GM15510 (cell line): ENCODE data around the gene KCNK7.
A peak's percentile ranks its signal among the peaks of the same experiment; 100 is the strongest.

Source experiments
- POLR2A ChIP-seq: IDR thresholded peaks from 3 replicates; pipeline ENCODE4 v1.6.1; 2011; ENCODE audit warnings: borderline replicate concordance; ENCODE audit not compliant: insufficient read length; ENCODE audit errors: extremely low read depth

Gene KCNK7

DNA sequence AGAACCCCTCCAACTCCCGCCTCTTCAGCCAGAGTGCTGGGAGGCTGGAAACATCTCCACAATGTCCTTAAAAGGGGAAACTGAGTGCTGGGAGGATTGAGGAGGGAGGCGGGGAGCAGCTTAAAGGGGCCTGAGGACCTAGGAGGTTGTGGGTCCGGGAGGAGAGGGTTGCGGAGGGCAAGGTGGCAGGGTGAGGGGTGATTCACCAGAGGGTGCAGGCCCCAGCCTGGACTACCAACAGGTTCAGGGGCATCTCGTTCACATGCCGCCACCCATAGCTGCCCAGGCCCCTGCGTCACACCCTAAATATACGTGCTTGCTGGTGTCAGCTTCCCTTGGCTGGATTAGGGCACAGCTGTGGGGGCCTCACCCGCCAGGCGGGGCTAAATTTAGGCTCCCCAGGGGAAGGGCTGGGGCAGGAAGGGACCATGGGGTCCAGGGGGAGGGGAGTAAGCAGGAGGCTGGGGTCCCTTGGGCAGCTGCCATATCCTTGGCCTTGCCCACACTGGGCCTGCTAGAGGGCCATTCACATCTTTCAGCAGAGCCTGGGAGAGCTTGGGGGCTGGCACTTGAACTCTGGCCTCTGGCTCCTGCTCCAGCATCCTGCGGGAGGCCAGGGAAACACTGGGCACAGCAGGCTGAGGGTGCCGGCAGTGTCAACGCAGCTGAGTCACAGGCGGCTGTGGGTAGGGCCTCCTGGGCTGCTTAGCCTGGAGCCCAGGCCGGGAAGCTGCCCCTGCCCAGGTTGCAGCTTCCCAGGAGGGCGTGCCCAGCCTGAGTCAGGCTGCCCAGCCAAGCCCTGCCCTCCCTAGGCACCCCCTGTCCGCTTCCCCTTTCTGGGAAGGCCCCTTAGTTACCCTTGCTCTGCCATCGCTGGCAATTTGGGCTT is 18.5 kb downstream of the KCNK7 start:
- no peak for TF ChIP-seq POLR2A

DNA sequence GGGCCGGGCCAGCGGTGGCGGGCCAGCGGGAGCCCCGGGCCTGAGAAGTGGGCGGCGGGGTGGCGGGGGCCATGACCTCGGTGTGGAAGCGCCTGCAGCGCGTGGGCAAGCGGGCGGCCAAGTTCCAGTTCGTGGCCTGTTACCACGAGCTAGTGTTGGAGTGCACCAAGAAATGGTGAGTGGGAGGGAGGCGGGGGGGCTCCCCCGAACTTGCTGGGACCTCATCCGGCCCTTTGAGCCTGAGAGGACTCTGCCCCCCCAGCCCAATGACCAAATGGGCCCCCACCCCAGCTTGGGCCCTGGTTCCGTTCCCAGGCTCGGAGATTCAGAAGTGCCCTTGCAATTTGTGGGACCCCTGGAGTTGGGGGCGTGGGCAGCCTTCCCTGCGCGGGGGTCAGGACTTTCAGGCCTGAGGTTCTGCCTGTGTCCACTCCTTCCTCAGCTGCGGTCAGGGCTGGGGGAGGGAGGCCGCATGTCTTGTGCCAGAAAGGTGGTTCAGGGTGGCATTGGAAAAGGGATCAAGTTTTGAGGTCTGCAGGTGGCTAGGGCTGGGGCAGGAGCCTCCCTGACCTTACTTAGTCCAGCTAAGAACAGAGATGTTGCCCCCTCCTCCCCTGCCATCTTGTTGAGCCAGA is 19.3 kb downstream of the KCNK7 start:
- no peak for TF ChIP-seq POLR2A

DNA sequence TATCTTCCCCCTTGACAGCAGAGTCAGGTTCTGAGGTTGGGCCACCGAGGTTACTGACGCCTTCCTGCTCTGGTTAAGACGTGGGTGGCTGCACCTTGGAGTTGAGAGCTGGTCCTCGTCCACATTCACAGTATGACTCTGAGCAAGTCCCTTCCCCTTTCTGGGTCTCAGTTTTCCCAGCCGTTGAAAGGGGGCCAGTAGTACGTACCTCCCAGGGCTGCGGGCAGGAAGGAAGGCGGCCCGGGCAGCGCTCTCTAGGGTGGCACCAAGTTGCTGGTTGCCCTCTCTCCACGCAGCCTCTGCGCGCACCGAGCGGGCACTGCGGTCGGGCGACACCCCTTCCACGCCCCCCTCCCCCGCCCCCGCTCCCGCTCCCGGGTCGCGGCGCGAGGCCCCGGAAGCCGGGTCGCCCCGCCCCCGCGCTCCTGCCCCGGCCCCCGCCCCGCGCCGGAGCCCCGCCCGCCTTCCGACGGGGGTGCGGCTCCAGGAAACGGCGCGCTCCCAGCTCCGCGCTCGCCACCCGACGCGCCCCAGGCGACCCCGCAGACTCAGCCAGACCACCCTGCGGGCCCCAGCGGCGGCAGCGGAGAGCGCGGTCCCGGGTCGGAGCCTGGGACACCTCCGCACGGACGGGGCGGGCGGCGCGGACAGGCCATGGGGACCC is 19.9 kb downstream of the KCNK7 start, which contains the start of gene EHBP1L1:
Gene EHBP1L1, plus strand, starts transcription at position 486 of the 664 bp plus-strand sequence. CDS start 250 bp downstream, outside the sequence.
- TF ChIP-seq POLR2A: peak; percentile 59

DNA sequence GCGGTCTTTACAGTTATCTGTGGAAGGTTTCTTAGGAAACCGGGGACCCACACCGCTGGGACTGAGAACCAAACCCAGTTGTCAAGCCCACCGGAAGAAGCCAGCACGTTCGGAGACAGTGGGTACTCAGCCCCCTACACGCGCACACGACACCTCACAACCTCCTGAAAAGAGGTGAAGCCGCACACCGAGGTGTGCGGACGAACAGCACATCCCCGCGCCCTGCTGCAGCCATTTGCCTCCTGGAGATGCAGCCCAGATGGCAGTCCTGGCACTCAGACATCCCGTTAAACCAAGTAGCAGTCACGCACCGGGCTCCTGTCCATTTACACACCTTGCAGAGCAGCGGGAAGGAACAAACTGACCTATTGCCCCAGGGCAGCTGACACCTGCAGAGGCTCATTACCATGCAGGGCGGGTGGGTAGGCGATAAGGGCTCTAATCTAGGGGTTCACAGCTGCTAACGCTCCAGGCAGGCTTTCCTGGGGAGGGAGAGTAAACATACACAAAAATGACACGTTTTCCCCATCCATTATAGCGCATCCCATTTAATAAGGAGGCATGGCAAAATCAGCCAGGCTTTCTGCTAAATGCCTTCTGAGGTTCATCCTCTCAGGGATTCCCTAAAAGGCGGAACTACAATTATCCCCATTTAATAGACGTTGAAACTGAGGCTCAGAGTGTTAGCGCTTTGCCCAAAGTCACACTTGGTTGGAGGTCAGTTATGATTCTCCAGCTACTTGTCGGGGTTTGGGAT is 20.6 kb downstream of the KCNK7 start:
- TF ChIP-seq POLR2A: peak; percentile 10

DNA sequence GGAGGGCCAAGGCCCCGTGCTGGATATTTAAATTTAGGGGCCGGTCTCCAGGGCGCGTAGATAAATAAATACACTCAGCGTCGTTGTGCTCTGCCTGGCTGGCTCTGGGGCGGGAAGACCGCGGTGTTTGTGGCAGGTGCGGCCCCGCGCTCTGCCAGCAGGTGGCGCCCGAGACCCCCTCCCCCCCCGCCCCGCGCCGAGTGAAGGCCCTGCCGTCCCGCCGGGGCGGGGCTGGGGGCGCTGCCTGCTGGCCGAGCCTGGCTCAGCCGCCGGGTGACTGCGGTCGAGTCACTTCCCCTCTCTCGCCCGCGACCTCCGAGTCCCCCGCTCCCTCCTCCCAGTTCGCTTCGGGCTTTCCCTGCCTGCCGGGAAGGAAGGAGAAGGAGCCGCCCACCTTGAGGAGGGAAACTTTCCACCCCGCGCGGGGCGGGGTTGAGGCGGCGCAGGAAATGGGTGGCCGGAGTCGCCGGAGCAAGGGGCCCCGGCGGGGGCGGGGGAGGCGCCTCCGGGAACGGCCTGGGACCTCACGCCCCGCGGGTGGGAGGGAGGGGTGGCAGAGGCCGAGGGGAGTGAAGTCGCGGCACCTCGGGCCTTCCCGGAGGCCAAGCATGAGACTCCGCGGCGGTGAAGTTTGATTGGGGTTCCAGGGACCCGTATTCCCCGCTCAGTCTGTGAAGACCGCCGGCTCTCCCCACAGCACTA is 21.3 kb downstream of the KCNK7 start:
- no peak for TF ChIP-seq POLR2A

DNA sequence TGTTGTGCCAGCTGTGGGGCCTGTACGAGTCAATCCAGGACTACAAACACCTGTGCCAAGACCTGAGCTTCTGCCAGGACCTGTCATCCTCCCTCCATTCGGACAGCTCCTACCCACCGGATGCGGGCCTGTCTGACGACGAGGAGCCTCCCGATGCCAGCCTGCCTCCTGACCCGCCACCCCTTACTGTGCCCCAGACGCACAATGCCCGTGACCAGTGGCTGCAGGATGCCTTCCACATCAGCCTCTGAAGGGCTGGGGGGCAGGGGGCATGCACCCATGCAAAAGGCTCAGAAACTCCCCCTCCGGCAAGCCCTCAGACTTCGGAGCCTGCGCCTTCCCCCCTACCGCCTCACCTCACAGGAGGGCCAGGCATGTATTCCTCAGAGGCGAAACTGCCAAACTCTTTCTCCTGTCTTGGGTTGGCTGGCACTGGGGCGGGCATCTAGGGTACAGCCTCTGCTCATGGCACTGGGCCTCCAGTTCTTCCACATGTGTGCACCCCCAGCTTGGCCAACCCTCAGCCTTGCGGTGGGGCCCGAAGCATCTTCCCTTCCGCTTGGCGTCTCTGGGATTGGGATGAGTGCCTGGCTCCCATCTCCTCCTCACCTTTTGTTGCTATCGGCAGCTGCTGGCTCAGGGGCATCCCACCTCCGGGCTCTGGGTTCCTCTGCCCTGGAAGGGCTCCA is 22.1 kb downstream of the KCNK7 start:
- no peak for TF ChIP-seq POLR2A

DNA sequence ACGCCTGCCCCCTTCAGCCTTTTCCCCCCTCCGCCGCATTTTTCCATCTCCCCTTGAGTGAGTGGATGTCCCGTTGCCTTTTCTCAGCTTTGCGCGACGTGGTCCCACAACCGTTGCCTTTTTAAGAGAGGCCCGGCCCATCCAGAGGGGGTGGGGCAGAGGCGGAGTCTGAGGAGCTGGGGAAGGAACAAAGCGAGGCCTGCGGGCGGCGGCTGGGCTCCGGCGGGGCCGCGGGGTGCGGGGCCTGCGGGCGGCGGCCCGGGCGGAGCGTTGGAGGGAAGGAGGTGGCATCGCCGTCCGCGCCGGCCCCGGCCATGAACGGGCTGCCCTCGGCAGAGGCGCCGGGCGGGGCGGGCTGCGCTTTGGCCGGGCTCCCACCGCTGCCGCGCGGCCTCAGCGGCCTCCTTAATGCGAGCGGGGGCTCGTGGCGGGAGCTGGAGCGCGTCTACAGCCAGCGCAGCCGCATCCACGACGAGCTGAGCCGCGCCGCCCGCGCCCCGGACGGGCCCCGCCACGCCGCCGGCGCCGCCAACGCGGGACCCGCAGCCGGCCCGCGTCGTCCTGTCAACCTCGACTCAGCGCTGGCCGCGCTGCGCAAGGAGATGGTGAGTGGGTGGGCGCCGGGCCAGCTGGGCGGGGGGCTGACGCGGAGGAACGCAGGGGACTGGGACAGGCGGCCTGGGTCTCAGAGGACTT is 23.1 kb downstream of the KCNK7 start, which contains the start of gene FAM89B:
Gene FAM89B, plus strand, starts transcription at position 183 of the 696 bp plus-strand sequence. Its CDS starts 132 bp downstream, at position 315.
- peak; percentile 52 for TF ChIP-seq POLR2A

DNA sequence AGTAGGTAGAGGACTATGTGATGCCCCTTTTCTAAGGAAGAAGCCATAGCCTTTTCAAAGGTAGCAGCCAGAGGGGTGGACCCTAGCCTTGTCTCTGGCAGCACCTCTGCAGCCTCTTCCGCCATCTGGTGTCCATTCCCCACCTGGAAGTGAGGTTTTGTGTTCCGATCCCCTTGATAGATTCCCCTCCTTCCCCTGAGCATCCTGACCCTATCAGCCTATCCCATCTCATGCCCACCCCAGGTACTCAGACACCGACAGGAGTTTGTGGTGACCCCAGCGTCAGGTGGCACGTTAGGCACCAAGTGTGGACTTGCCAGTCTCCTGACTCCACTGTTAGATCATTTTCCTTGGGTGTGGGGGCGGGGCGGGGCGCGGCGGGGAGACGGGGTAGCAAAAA is 23.7 kb downstream of the KCNK7 start:
- no peak for TF ChIP-seq POLR2A

DNA sequence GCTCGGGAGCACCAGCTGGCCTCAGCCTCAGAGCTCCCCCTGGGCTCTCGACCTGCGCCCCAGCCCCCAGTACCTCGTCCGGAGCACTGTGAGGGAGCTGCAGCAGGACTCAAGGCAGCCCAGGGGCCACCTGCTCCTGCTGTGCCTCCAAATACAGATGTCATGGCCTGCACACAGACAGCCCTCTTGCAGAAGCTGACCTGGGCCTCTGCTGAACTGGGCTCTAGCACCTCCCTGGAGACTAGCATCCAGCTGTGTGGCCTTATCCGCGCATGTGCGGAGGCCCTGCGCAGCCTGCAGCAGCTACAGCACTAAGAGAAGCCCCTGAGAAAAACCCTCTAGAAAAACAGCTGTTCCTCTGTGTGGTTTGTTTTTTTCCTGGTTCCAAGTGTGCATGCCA is 24.2 kb downstream of the KCNK7 start:
- TF ChIP-seq POLR2A: no peak

DNA sequence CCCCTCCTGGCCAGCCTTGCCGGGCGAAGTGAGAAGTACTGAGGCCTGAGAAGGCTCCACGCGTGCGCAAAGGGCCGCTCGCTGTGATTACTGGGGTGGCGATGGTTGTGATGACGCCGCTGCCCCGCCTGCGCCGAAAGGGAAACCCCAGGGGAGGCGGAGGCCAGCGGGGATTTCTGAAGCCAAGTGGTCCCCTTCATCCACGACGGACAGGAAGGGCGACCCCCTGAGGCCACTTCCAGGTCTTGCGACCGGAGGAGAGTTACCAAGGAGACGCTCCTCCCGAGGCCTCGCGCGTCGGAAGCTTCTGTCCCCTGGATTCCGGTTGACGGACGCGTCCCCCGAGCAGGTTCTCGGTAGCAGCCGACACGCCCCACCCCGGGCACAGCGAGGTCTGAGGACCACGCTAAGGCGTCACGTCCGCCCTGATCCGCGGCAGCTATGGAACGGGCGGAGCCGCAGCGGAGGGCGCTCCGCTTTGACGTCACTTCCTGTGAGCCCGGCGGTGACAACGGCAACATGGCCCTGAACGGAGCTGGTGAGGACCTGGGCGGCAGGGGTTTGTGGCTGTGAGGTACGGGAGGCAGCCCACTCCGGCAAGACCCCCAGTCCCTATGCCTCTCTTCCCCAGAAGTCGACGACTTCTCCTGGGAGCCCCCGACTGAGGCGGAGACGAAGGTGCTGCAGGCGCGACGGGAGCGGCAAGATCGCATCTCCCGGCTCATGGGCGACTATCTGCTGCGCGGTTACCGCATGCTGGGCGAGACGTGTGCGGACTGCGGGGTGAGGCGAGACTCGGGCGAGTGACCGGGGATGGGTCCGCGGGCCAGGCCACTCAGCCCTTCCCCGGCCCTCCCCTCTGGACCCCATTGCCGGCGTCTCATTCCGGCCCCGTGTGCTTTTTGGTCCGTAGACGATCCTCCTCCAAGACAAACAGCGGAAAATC is 25.4 kb downstream of the KCNK7 start, which contains the start of gene ZNRD2:
Gene ZNRD2, plus strand, starts transcription at position 505 of the 946 bp plus-strand sequence. Its CDS starts 15 bp downstream, at position 520.
- TF ChIP-seq POLR2A: peak; percentile 79

DNA sequence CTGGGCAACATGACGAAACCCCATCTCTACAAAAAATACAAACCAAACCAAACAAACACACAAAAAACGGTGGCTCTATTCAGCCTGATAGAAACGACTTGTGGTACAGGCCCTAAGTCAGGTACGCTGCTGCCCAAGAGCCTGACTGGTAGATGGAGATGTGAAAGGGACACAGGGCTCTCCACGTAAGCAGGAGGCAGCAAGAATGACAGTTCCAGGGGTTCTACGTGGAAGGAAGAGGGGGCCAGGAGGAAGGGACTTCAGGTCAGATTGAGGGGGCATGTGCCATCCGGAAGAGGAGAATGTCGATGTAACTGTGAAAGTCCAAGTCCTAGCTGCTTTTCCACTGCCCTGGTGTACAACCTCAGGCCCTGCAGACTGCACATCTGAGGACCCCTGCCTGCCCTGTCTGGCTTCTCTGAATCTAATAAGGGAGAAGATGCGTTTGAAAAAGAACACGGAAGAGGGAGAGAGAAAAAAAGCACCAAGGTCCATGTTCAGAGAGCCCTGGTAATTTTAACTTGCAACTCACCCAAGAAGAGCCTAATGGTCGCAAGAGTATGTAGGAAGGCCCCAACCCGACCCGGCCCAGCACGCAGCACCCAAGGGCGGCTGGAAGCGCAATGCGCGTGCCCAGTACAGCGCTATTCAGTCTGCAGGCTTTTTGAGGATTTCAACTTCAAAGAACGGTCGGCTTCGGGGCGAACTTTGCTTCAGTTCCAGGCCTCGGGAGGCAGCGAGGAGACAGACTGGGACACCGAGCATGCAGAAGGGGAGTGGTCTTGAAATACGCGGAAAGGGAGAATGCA is 26.2 kb downstream of the KCNK7 start:
- no peak for TF ChIP-seq POLR2A
